Hematopoietic multipotent progenitor cell treated with erythropoietin and hydrocortisone succinate and interleukin-3 and kit ligand, for 6 days (in vitro differentiated cells): Measurements from ENCODE around the gene NCAM1.

Source experiments
- DNase-seq: peaks from one replicate; pipeline ENCODE4 v3.0.0-alpha.2; 2015

NCAM1 gene

GRCh38 chr11:112968941-112969713 lies 7.9 kb downstream of the NCAM1 start:
- DNase-seq: no peak

- no peak for DNase-seq
Observed at GRCh38 chr11:112971195-112971594, 10.0 kb downstream of the NCAM1 start.

- DNase-seq: no peak
Observed at GRCh38 chr11:112971827-112972226, 10.6 kb downstream of the NCAM1 start.

GRCh38 chr11:112972399-112973145 lies 11.4 kb downstream of the NCAM1 start:
- no peak for DNase-seq

GRCh38 chr11:112975051-112975450 lies 13.8 kb downstream of the NCAM1 start:
- DNase-seq: no peak

- no peak for DNase-seq
Observed at GRCh38 chr11:112975493-112975892, 14.3 kb downstream of the NCAM1 start.

- peak; percentile 24 for DNase-seq
Observed at GRCh38 chr11:112977755-112978154, 16.5 kb downstream of the NCAM1 start.

GRCh38 chr11:112983887-112984286 lies 22.7 kb downstream of the NCAM1 start:
- no peak for DNase-seq

GRCh38 chr11:112989198-112989597 lies 28.0 kb downstream of the NCAM1 start:
- DNase-seq: no peak

- DNase-seq: no peak
Observed at GRCh38 chr11:112993808-112994207, 32.6 kb downstream of the NCAM1 start.

GRCh38 chr11:112995423-112996090 lies 34.3 kb downstream of the NCAM1 start:
- DNase-seq: no peak

- no peak for DNase-seq
Observed at GRCh38 chr11:112996994-112997393, 35.8 kb downstream of the NCAM1 start.

- DNase-seq: no peak
Observed at GRCh38 chr11:112997857-112998466, 36.7 kb downstream of the NCAM1 start.

GRCh38 chr11:112999520-112999919 lies 38.3 kb downstream of the NCAM1 start:
- no peak for DNase-seq

- DNase-seq: no peak
Observed at GRCh38 chr11:113001709-113002108, 40.5 kb downstream of the NCAM1 start.

- DNase-seq: no peak
Observed at GRCh38 chr11:113006896-113007445, 45.8 kb downstream of the NCAM1 start.

- no peak for DNase-seq
Observed at GRCh38 chr11:113014262-113015097, 53.3 kb downstream of the NCAM1 start.

- DNase-seq: no peak
Observed at GRCh38 chr11:113015098-113015455, 53.9 kb downstream of the NCAM1 start.

GRCh38 chr11:113016905-113017304 lies 55.7 kb downstream of the NCAM1 start:
- no peak for DNase-seq

- no peak for DNase-seq
Observed at GRCh38 chr11:113018913-113019312, 57.7 kb downstream of the NCAM1 start.

- no peak for DNase-seq
Observed at GRCh38 chr11:113019711-113020110, 58.5 kb downstream of the NCAM1 start.

- no peak for DNase-seq
Observed at GRCh38 chr11:113021111-113021510, 59.9 kb downstream of the NCAM1 start.
